ENCODE data around the gene DST. TPM values are rescaled to one million over a fixed set of nuclear protein-coding genes. Genes with fewer than 3 reads are reported as not detected.

DST gene
- total RNA-seq, 4 donors from 2014 or later = 189 to 276 (median 219) TPM

GRCh38 chr6:56655249-56655648, 12.6 kb upstream of the DST start:
- TF ChIP-seq CTCF (IDR thresholded peaks at IDR 0.05; ENCODE audit: low read depth) = no peak

- no peak for TF ChIP-seq CTCF (IDR thresholded peaks at IDR 0.05; ENCODE audit: low read depth)
These were observed 10.3 kb upstream of the DST start for GRCh38 chr6:56652994-56653393.

- no peak for TF ChIP-seq CTCF (IDR thresholded peaks at IDR 0.05; ENCODE audit: low read depth)
These were observed 9.5 kb upstream of the DST start for GRCh38 chr6:56652231-56652630.

GRCh38 chr6:56650191-56650590, 7.5 kb upstream of the DST start:
- no peak for TF ChIP-seq CTCF (IDR thresholded peaks at IDR 0.05; ENCODE audit: low read depth)

- no peak for TF ChIP-seq CTCF (IDR thresholded peaks at IDR 0.05; ENCODE audit: low read depth)
These were observed 7.1 kb upstream of the DST start for GRCh38 chr6:56649782-56650181.

- TF ChIP-seq CTCF (IDR thresholded peaks at IDR 0.05; ENCODE audit: low read depth) = no peak
These were observed 6.5 kb upstream of the DST start for GRCh38 chr6:56649053-56649769.

- TF ChIP-seq CTCF (IDR thresholded peaks at IDR 0.05; ENCODE audit: low read depth) = no peak
These were observed 4.6 kb upstream of the DST start for GRCh38 chr6:56647172-56647762.

Measured in subcutaneous adipose tissue (tissue), 4 donors.